Activated T-cell treated with anti-CD3 and anti-CD28 coated beads for 1 hour (primary cell): Measurements from ENCODE around the gene EDEM3.
"Not testable (repeated sequence)": the region's sequence is repeated elsewhere in the genome, so short reads cannot be mapped to it uniquely, and the experiment has no call there.

Experiments
- DNase-seq: peaks from one replicate; pipeline ENCODE4 v3.0.0-alpha.2; 2020; ENCODE audit warnings: low read depth

EDEM3 gene

GRCh38 chr1:184754476-184755225, at the start of gene EDEM3:
EDEM3 (minus strand) TSS chr1:184754858; CDS start chr1:184754646, 212 bp downstream.
- peak; percentile 93 for DNase-seq

- no peak for DNase-seq
Observed at GRCh38 chr1:184804220-184804619, 49.6 kb upstream of the EDEM3 start.

- DNase-seq = no peak
Observed at GRCh38 chr1:184803180-184803492, 48.5 kb upstream of the EDEM3 start.

- DNase-seq = no peak
Observed at GRCh38 chr1:184802354-184803179, 47.9 kb upstream of the EDEM3 start.

- no peak for DNase-seq
Observed at GRCh38 chr1:184801503-184801902, 46.8 kb upstream of the EDEM3 start.

- DNase-seq = no peak
Observed at GRCh38 chr1:184800876-184801275, 46.2 kb upstream of the EDEM3 start.

- DNase-seq = no peak
Observed at GRCh38 chr1:184793967-184794366, 39.3 kb upstream of the EDEM3 start.

GRCh38 chr1:184792450-184792969, 37.9 kb upstream of the EDEM3 start:
- DNase-seq = no peak

GRCh38 chr1:184791550-184791900, 36.9 kb upstream of the EDEM3 start:
- no peak for DNase-seq

- DNase-seq = no peak
Observed at GRCh38 chr1:184790642-184791549, 36.2 kb upstream of the EDEM3 start.

GRCh38 chr1:184789884-184790283, 35.2 kb upstream of the EDEM3 start:
- no peak for DNase-seq

GRCh38 chr1:184788970-184789369, 34.3 kb upstream of the EDEM3 start:
- no peak for DNase-seq

GRCh38 chr1:184785529-184785928, 30.9 kb upstream of the EDEM3 start:
- DNase-seq = no peak

GRCh38 chr1:184783723-184784122, 29.1 kb upstream of the EDEM3 start:
- not testable (repeated sequence) for DNase-seq

- no peak for DNase-seq
Observed at GRCh38 chr1:184781941-184782340, 27.3 kb upstream of the EDEM3 start.

GRCh38 chr1:184775885-184776284, 21.2 kb upstream of the EDEM3 start:
- DNase-seq = no peak

- no peak for DNase-seq
Observed at GRCh38 chr1:184775329-184775728, 20.7 kb upstream of the EDEM3 start.

- DNase-seq = no peak
Observed at GRCh38 chr1:184773762-184774320, 19.2 kb upstream of the EDEM3 start.

GRCh38 chr1:184771190-184771691, 16.6 kb upstream of the EDEM3 start:
- no peak for DNase-seq

- no peak for DNase-seq
Observed at GRCh38 chr1:184770181-184770979, 15.7 kb upstream of the EDEM3 start.

- no peak for DNase-seq
Observed at GRCh38 chr1:184769241-184769640, 14.6 kb upstream of the EDEM3 start.
